Fibroblast of the aortic adventitia (primary cell): ENCODE results near the gene PCNT. TPM values are rescaled to one million over a fixed set of nuclear protein-coding genes. Genes with fewer than 3 reads are reported as not detected.
A peak's percentile ranks its signal among the peaks of the same experiment; 100 is the strongest.

Source experiments
- DNase-seq: peaks from one replicate; pipeline ENCODE4 v3.0.0-alpha.2; 2010; ENCODE audit warnings: low read depth
- H3K4me3 ChIP-seq: 2 replicates; pipeline ENCODE4 v1.5.1; 2011; ENCODE audit warnings: low read depth, mild to moderate bottlenecking, control low read depth, low read length, moderate library complexity
- CTCF ChIP-seq: IDR thresholded peaks from 2 replicates; pipeline ENCODE4 v1.5.1; 2011; ENCODE audit warnings: mild to moderate bottlenecking, low read length, control low read depth, inconsistent platforms; ENCODE audit not compliant: insufficient read depth
- total RNA-seq: library from RNA; depleted of rRNA; stranded (reverse); fragments of >200 nt; gene quantifications from 2 replicates; pipeline ENCODE4 v1.2.3, GENCODE V29; 2012; ENCODE audit warnings: low replicate concordance

Gene PCNT
- total RNA-seq, 1 donor = 27.8 TPM

GRCh38 chr21:46468108-46468774 is 144.3 kb downstream of the PCNT start:
- TF ChIP-seq CTCF = no peak
- DNase-seq = no peak
- H3K4me3 ChIP-seq = no peak overlapping the region

GRCh38 chr21:46469275-46469674 is 145.3 kb downstream of the PCNT start:
- no peak for DNase-seq
- no peak overlapping the region for H3K4me3 ChIP-seq
- no peak for TF ChIP-seq CTCF

GRCh38 chr21:46471514-46471913 is 147.6 kb downstream of the PCNT start:
- no peak for DNase-seq

GRCh38 chr21:46472246-46472645 is 148.3 kb downstream of the PCNT start:
- H3K4me3 ChIP-seq = no peak overlapping the region
- TF ChIP-seq CTCF = no peak
- DNase-seq = no peak

More at GRCh38 chr21:46471514-46471913, 147.6 kb downstream of the PCNT start:
- TF ChIP-seq CTCF = no peak
- H3K4me3 ChIP-seq = no peak overlapping the region

- no peak for DNase-seq
These were observed 150.4 kb downstream of the PCNT start for GRCh38 chr21:46474382-46474781.

GRCh38 chr21:46475296-46475695 is 151.3 kb downstream of the PCNT start:
- TF ChIP-seq CTCF = no peak
- DNase-seq = no peak

More at GRCh38 chr21:46474382-46474781, 150.4 kb downstream of the PCNT start:
- H3K4me3 ChIP-seq = no peak overlapping the region
- no peak for TF ChIP-seq CTCF

GRCh38 chr21:46477765-46478164 is 153.8 kb downstream of the PCNT start:
- DNase-seq = peak; percentile 55
- no peak for TF ChIP-seq CTCF

More at GRCh38 chr21:46475296-46475695, 151.3 kb downstream of the PCNT start:
- H3K4me3 ChIP-seq = no peak overlapping the region

More at GRCh38 chr21:46477765-46478164, 153.8 kb downstream of the PCNT start:
- no peak overlapping the region for H3K4me3 ChIP-seq
